Measurements from ENCODE around the gene LEKR1. TPM values are rescaled to one million over a fixed set of nuclear protein-coding genes. Genes with fewer than 3 reads are reported as not detected.

The LEKR1 gene
- total RNA-seq, 1 donor from 2014 or later, result 5.8 TPM

DNA sequence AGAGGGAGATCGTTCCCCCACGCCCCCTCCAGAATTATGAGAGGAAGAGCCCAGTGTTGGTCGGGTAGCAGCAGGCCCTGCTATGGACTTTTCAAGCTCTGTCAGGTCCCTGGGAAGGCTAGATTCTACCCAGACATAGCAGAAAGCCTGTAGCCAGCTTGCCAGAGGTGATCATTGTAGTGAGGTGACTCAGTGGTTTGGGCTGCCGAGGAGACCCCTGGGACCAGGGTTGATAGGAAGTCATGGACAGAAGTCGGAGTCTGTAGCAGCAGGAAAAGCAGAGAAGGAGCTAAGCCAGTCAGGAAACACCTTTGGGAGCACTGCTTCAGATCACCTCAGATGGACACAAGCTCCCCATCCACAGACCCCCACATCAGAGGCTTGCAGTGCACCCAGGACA lies 266.1 kb downstream of the LEKR1 start:
- intact Hi-C loops (cut with DNase I), result no loop called here
- H3K27me3 ChIP-seq (ENCODE audit: low read depth), result no peaks in the 10 kb centered on the region
- ATAC-seq, result no peak
- no peak for DNase-seq
- H3K4me1 ChIP-seq, result peaks cover 44% of the 10 kb centered on the region
- no peaks in the 10 kb centered on the region for H3K36me3 ChIP-seq
- H3K27ac ChIP-seq, result no peak overlapping the region
- no peak overlapping the region for H3K4me3 ChIP-seq
- no peak for TF ChIP-seq CTCF (IDR thresholded peaks at IDR 0.05)
- H3K9me3 ChIP-seq, result no peaks in the 10 kb centered on the region

DNA sequence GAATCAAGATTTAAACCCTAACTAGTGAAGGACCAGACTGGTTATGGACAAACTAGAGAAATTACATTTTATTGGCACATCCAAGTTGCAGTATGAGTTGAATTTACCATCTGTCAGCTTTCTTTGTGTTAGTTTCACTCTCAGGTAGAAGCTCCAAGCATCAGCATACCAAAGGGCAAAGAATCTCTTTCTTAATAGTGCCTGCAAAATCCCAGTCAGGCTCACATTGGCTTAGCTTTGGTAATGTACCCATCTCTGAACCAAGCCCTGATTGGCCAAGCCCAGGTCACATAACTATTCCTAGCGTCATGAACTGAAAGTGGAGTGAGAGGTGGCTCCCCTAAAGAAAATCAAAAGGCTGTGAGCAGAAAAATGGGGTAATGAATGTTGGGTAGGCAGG lies 266.9 kb downstream of the LEKR1 start:
- no peaks in the 10 kb centered on the region for H3K9me3 ChIP-seq
- no peaks in the 10 kb centered on the region for H3K27me3 ChIP-seq (ENCODE audit: low read depth)
- H3K4me1 ChIP-seq, result peaks cover 36% of the 10 kb centered on the region
- intact Hi-C loops (cut with DNase I), result no loop called here
- H3K4me3 ChIP-seq, result no peak overlapping the region
- DNase-seq (no peak), ATAC-seq (no peak)
- H3K36me3 ChIP-seq, result no peaks in the 10 kb centered on the region
- no peak overlapping the region for H3K27ac ChIP-seq
- TF ChIP-seq CTCF (IDR thresholded peaks at IDR 0.05), result no peak

- ATAC-seq, result no peak
- Histone ChIP-seq H3K4me3 (no peak overlapping the region), H3K4me1 (peaks cover 32% of the 10 kb centered on the region), H3K9me3 (no peaks in the 10 kb centered on the region), H3K27ac (no peak overlapping the region), H3K27me3 (ENCODE audit: low read depth) (no peaks in the 10 kb centered on the region), H3K36me3 (no peaks in the 10 kb centered on the region)
- DNase-seq, result no peak
- TF ChIP-seq CTCF (IDR thresholded peaks at IDR 0.05), result no peak
- intact Hi-C loops (cut with DNase I), result no loop called here
These were observed 268.1 kb downstream of the LEKR1 start for GRCh38 chr3:157094301-157094700.

DNA sequence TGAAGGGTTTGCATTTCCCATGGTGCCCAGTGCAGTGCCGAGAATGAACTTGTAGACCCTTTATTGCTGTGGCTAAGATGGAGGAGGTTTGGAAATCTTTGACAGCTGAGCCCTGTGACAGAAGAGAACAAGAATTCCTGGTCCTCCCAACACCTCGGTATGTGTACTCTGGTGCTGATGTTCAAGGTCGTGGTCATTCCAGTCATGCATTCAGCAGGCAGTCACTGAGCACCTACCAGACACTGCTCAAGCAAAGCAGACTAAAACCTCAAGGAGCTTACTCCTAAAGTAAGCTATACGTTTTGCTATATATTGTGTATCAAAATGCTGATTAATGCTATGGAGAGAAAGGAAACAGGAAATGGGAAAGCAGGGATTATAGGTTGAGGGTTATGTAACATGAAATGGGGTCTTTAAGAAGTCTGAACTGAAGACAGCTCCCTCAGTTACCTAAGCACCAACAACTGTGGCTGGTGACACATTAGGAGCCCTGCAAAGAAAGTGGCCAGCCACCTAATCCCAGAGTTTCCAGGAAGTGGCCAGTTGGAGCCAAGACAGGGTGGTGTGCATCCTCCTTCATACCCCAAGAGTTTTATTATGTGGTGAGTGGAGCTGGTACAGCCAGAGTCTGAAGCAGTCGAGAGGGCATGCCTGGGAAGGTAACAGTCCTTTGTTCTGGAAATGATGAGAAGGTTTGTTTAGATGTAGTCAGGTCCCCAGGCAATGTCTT lies 268.8 kb downstream of the LEKR1 start:
- intact Hi-C loops (cut with DNase I), result no loop called here

More for the DNA sequence above, 268.8 kb downstream of the LEKR1 start:
- Histone ChIP-seq H3K9me3 (no peaks in the 10 kb centered on the region), H3K4me1 (peaks cover 30% of the 10 kb centered on the region), H3K27me3 (ENCODE audit: low read depth) (no peaks in the 10 kb centered on the region), H3K36me3 (no peaks in the 10 kb centered on the region), H3K4me3 (no peak overlapping the region), H3K27ac (no peak overlapping the region)
- DNase-seq, result no peak
- no peak for ATAC-seq
- no peak for TF ChIP-seq CTCF (IDR thresholded peaks at IDR 0.05)

Other genes with a start within 250 kb of the LEKR1 start
- gene TIPARP, start 151.8 kb upstream of the LEKR1 start, total RNA-seq, result 58.0 TPM

Data from lower lobe of right lung (tissue), 2 donors.